Thyroid gland (tissue), 4 donors: ENCODE results near the gene IL20RB.

Experiments
- CTCF ChIP-seq, 6 experiments: fragments of 200-600 bp in 3 of 6; fragments of 450-650 bp in 3 of 6; sonication (generic) in 3 of 6; IDR thresholded peaks; one replicate each; pipeline ENCODE4 v1.5.1; 2016 to 2019; ENCODE audit warnings: antibody characterized with exemption in 6 of 6, mild to moderate bottlenecking in 2 of 6, inconsistent platforms in 1 of 6, moderate library complexity in 1 of 6
- POLR2A ChIP-seq, 2 donors: fragments of 450-650 bp; IDR thresholded peaks; one replicate each; pipeline ENCODE4 v1.6.1; 2017; ENCODE audit warnings: antibody characterized with exemption in 2 of 2, mild to moderate bottlenecking in 2 of 2, moderate library complexity in 1 of 2

GRCh38 chr3:136920904-136921611 lies 36.7 kb upstream of the IL20RB start:
- TF ChIP-seq POLR2A (IDR thresholded peaks at IDR 0.05): no peak
- TF ChIP-seq CTCF (IDR thresholded peaks at IDR 0.05): no peak
